ENCODE data around the gene ZFP14. TPM values are rescaled to one million over a fixed set of nuclear protein-coding genes. Genes with fewer than 3 reads are reported as not detected.
A peak's percentile ranks its signal among the peaks of the same experiment; 100 is the strongest.
"Not testable (repeated sequence)": the region's sequence is repeated elsewhere in the genome, so short reads cannot be mapped to it uniquely, and the experiment has no call there.

ZFP14 gene
- total RNA-seq, 1 donor from 2014 or later = 14.3 TPM

DNA sequence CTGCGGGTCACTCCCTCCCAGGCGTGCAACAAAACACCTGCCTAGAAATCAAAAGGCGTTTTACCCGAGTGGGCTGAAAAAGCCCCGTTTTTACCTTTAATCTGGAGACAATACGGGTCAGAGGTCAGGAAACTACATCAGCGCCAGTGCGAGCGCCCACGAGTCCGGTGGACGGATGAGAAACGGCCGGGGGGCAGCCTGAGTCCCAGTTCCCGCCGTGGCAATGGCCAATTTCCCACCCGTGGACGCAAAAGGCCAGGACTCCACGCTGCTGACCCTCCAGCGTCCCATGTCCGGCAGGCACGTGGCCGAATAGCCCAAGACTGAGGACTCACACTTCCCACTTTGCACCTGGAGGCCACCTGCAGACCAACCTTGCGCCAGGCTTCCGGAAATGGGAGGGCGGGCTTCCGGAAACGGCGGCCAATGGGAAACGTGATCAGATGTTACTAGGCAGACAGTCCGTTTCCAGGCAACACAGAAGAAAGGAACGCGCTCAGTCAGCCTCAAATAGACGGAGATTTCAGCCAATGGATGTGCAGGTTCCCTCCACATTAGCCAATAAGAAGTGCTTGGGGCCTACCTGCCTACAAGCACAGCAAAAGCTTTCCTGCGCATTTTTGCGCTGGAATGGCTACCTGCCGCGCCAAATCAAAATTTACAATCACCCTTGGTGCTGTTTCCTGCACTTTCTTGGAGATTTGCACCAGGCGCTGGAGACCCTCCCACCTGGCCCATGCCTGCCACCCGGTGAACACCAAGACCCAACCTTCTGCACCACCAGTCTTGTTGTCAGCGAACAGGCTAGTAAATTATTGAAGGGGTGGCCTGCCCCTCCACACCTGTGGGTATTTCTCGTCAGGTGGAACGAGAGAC is 47.4 kb downstream of the ZFP14 start:
- DNase-seq = peak; percentile 89
- peaks cover 4% of the 10 kb centered on the region for H3K9me3 Mint-ChIP-seq (ENCODE audit: unreplicated experiment)
- peak overlapping the region; percentile 94 for H3K4me3 Mint-ChIP-seq (ENCODE audit: unreplicated experiment)
- H3K27me3 Mint-ChIP-seq (ENCODE audit: unreplicated experiment) = peaks cover 13% of the 10 kb centered on the region
- no peaks in the 10 kb centered on the region for H3K4me1 Mint-ChIP-seq (ENCODE audit: low read depth, unreplicated experiment)
- H3K36me3 Mint-ChIP-seq (ENCODE audit: unreplicated experiment) = peaks cover 16% of the 10 kb centered on the region
- TF ChIP-seq, protein P1, sequence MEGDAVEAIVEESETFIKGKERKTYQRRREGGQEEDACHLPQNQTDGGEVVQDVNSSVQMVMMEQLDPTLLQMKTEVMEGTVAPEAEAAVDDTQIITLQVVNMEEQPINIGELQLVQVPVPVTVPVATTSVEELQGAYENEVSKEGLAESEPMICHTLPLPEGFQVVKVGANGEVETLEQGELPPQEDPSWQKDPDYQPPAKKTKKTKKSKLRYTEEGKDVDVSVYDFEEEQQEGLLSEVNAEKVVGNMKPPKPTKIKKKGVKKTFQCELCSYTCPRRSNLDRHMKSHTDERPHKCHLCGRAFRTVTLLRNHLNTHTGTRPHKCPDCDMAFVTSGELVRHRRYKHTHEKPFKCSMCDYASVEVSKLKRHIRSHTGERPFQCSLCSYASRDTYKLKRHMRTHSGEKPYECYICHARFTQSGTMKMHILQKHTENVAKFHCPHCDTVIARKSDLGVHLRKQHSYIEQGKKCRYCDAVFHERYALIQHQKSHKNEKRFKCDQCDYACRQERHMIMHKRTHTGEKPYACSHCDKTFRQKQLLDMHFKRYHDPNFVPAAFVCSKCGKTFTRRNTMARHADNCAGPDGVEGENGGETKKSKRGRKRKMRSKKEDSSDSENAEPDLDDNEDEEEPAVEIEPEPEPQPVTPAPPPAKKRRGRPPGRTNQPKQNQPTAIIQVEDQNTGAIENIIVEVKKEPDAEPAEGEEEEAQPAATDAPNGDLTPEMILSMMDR (IDR thresholded peaks at IDR 0.05; ENCODE audit: partially characterized antibody, unreplicated experiment) = no peak
- H3K27ac Mint-ChIP-seq (ENCODE audit: unreplicated experiment) = peak overlapping the region; percentile 87

DNA sequence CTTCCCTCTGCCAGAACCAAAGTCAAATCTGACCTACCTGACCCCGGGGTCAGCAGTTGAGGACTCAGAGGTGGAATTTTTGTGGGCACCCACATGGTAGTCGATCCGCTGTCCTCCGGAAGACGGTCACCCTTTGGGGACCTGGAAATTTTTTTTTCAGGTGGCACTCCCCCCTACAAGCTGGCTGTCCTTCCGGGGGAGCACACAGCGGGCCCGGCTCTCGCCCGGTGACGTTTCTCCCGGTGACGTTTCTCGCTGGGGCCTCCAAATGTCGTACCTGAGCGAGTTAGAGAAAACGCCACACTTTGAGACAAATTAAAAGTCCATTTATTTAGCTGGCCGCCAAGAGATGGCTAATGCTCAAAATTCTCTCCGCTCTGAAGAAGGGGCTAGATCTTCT is 48.8 kb downstream of the ZFP14 start:
- no peaks in the 10 kb centered on the region for H3K4me1 Mint-ChIP-seq (ENCODE audit: low read depth, unreplicated experiment)
- H3K27me3 Mint-ChIP-seq (ENCODE audit: unreplicated experiment) = peaks cover 13% of the 10 kb centered on the region
- DNase-seq = no peak
- peak overlapping the region; percentile 87 for H3K27ac Mint-ChIP-seq (ENCODE audit: unreplicated experiment)
- H3K4me3 Mint-ChIP-seq (ENCODE audit: unreplicated experiment) = peak overlapping the region; percentile 94
- peaks cover 13% of the 10 kb centered on the region for H3K36me3 Mint-ChIP-seq (ENCODE audit: unreplicated experiment)
- peaks cover 4% of the 10 kb centered on the region for H3K9me3 Mint-ChIP-seq (ENCODE audit: unreplicated experiment)
- TF ChIP-seq, protein P1 (IDR thresholded peaks at IDR 0.05; ENCODE audit: partially characterized antibody, unreplicated experiment) = no peak

DNA sequence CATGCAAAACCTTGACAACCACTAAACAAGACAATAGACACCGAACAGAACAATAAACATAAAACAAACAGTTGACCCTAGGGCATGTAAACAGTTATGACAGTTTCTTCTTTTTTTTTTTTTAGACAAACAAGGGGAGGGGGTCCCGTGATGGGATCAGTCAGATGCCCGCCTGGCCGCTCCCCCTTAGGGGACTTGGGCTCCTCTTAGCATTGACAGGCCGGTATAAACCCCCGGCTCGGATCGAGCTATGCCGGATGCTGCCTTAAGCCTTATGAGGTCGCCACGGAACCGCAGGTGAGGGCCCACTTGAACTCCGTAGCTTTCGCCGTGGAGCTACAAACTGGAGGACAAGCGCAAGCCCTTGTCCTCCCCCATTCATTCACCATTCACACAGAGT is 49.5 kb downstream of the ZFP14 start:
- Mint-ChIP-seq H3K36me3 (ENCODE audit: unreplicated experiment) (peaks cover 13% of the 10 kb centered on the region), H3K27me3 (ENCODE audit: unreplicated experiment) (peaks cover 13% of the 10 kb centered on the region), H3K4me3 (ENCODE audit: unreplicated experiment) (peak overlapping the region; percentile 50)
- not testable (repeated sequence) for H3K4me1 Mint-ChIP-seq (ENCODE audit: low read depth, unreplicated experiment); H3K27ac Mint-ChIP-seq (ENCODE audit: unreplicated experiment); H3K9me3 Mint-ChIP-seq (ENCODE audit: unreplicated experiment); DNase-seq

DNA sequence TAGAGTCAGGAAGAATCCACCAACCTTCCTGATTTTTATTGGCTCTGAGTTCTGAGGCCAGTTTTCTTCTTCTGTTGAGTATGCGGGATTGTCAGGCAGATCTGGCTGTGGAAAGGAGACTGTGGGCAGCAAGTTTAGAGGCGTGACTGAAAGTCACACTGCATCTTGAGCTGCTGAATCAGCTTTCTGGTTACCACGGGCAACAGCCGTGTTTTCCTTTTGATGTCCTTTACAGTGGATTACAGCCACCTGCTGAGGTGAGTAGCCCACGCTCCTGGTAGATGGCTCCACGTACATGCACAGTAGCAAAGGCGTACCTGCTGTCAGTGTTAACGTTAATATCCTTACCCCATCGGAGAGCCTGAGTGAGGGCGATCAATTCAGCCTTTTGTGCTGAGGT is 52.4 kb downstream of the ZFP14 start:
- not testable (repeated sequence) for H3K27me3 Mint-ChIP-seq (ENCODE audit: unreplicated experiment); H3K9me3 Mint-ChIP-seq (ENCODE audit: unreplicated experiment); H3K4me1 Mint-ChIP-seq (ENCODE audit: low read depth, unreplicated experiment); H3K4me3 Mint-ChIP-seq (ENCODE audit: unreplicated experiment); DNase-seq; H3K27ac Mint-ChIP-seq (ENCODE audit: unreplicated experiment)
- H3K36me3 Mint-ChIP-seq (ENCODE audit: unreplicated experiment) = peaks cover 13% of the 10 kb centered on the region

DNA sequence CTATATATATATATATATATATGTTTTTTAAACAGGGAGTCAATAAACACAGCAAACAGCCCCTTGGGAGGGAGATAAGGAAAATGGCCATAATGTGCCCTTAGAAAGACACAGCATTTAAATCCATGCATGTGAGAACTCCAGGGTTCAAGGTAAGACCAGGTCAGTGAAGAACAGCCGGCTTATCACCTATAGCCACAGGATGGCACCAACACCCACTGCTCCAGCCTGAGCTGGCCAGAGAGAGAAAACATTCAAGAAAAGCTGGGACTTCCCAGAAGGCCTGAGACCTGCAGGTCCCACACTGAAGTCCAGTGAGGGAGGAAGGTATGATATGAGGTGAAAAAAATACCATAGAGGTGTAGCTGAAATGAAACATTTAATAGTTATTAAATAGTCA is 63.8 kb downstream of the ZFP14 start:
- not testable (repeated sequence) for H3K9me3 Mint-ChIP-seq (ENCODE audit: unreplicated experiment); H3K27ac Mint-ChIP-seq (ENCODE audit: unreplicated experiment); DNase-seq; H3K27me3 Mint-ChIP-seq (ENCODE audit: unreplicated experiment); H3K4me1 Mint-ChIP-seq (ENCODE audit: low read depth, unreplicated experiment); H3K4me3 Mint-ChIP-seq (ENCODE audit: unreplicated experiment); H3K36me3 Mint-ChIP-seq (ENCODE audit: unreplicated experiment)

DNA sequence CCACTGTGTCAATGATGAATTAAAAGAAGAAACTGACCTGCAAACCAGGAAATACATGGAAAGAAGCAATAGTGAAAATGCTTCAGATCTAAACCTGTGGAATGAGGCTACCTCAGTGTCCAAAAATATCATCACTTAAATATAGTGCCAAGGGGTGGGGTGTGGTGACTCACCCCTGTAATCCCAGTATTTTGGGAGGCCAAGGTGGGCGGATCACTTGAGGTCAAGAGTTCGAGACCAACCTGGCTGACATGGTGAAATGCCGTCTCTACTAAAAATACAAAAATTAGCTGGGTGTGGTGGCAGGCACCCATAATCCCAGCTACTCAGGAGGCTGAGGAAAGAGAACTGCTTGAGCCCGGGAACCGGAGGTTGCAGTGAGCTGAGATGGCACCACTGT is 64.9 kb downstream of the ZFP14 start:
- DNase-seq; H3K27ac Mint-ChIP-seq (ENCODE audit: unreplicated experiment); H3K27me3 Mint-ChIP-seq (ENCODE audit: unreplicated experiment); H3K4me3 Mint-ChIP-seq (ENCODE audit: unreplicated experiment); H3K4me1 Mint-ChIP-seq (ENCODE audit: low read depth, unreplicated experiment); H3K36me3 Mint-ChIP-seq (ENCODE audit: unreplicated experiment); H3K9me3 Mint-ChIP-seq (ENCODE audit: unreplicated experiment): not testable (repeated sequence)

DNA sequence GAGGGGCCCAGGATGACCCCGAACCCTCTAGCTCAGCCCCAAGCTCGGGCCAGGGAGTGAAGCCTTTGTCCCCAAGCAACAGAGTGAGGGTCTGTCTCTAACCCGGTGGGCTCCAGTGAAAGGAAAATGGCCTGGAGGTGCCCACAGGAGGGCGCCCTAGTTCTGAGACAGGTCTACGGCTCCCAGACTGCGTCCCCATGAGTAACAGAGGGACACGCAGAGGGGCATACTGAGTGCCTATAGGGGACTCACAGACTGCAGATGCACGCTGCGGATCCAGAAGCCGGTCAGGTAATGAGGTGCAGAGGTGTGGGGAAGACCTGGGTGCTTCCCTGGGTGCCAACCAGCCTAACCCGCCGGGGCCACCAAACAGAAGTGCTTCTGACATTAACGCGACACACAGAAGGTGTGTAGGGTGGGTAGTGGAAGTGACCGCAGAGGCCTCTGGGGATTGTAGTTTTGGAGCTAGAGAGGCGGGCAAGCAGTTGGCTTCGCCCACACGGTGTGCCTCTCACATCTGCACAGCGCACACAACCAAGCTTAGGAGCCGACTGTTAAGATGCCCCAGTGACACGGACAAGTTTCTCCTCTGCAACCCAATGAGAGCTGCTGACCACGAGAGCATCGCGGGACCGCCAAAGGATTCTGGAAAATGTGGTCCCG is 67.8 kb downstream of the ZFP14 start:
- not testable (repeated sequence) for DNase-seq; H3K36me3 Mint-ChIP-seq (ENCODE audit: unreplicated experiment); H3K4me3 Mint-ChIP-seq (ENCODE audit: unreplicated experiment); H3K9me3 Mint-ChIP-seq (ENCODE audit: unreplicated experiment); H3K27ac Mint-ChIP-seq (ENCODE audit: unreplicated experiment); H3K4me1 Mint-ChIP-seq (ENCODE audit: low read depth, unreplicated experiment); H3K27me3 Mint-ChIP-seq (ENCODE audit: unreplicated experiment)

DNA sequence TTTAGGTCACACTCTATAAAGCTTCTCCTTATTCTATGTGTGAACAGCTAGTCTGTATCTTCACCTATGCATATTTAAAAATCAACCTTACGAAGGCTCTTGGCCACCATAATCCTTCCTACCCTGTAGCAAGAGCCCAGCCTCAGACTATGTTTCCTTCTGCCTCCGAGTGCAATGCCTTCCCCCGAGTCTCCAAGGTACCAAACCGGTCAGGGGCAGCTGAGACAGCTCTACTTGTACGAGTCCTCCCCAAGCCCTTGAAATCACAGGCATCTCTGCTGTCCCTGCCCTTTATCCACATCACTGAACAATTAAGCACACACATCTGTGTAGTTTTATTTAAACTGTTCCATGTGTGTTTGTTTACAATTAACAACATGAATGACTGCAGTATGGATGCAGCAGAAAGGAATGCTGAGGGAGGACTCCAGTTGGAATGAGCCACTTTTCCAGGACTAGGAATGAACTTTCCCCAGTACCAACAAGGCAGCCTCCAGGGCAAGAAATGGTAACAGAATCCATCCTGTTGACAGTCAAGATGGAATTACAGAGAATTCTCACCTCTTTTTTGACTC is 68.5 kb downstream of the ZFP14 start:
- not testable (repeated sequence) for H3K4me1 Mint-ChIP-seq (ENCODE audit: low read depth, unreplicated experiment); H3K36me3 Mint-ChIP-seq (ENCODE audit: unreplicated experiment); H3K27ac Mint-ChIP-seq (ENCODE audit: unreplicated experiment); DNase-seq; H3K9me3 Mint-ChIP-seq (ENCODE audit: unreplicated experiment); H3K4me3 Mint-ChIP-seq (ENCODE audit: unreplicated experiment); H3K27me3 Mint-ChIP-seq (ENCODE audit: unreplicated experiment)

DNA sequence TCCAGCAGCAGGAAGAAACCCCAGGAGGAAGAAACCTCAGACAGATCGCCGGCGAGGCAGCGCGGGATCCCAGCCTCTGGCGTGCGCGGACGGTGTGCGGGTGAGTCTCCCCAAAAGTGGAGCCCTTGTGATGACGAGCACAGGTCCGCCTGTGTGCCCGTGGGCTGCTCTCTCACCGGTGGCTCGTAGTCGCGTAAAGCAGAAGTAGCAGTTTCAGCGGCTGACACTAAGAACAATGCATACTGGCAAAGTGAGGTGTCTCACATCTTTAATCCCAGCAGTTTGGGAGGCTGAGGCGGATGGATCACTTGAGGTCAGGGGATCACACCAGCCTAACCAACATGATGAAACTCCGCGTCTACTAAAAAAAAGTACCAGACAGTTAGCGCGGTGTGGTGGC is 69.2 kb downstream of the ZFP14 start:
- not testable (repeated sequence) for DNase-seq; H3K4me3 Mint-ChIP-seq (ENCODE audit: unreplicated experiment); H3K27ac Mint-ChIP-seq (ENCODE audit: unreplicated experiment)

DNA sequence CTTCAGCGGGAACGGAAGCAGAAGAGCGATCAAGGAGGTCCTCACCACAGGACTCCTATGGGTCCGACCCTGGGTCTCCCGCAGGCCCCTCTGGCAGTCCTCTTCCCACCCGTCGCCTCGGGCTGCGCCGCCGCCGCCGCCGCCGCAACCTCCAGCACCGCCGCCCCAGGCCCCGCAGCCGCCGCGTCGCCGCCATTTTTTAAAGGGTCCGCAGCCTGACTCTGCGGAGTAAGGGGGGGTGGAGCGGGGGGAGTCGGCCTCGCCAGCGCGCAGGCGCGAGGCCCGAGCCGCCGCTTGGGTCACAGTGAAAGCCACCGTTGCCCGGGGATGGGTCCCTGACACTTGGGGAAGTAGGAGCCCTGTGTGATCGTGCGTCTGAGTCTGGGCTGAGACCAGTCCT is 69.7 kb downstream of the ZFP14 start:
- not testable (repeated sequence) for H3K36me3 Mint-ChIP-seq (ENCODE audit: unreplicated experiment); H3K27me3 Mint-ChIP-seq (ENCODE audit: unreplicated experiment); DNase-seq; H3K4me3 Mint-ChIP-seq (ENCODE audit: unreplicated experiment); H3K9me3 Mint-ChIP-seq (ENCODE audit: unreplicated experiment); H3K27ac Mint-ChIP-seq (ENCODE audit: unreplicated experiment); H3K4me1 Mint-ChIP-seq (ENCODE audit: low read depth, unreplicated experiment)

More for the DNA sequence above, 69.2 kb downstream of the ZFP14 start:
- not testable (repeated sequence) for H3K36me3 Mint-ChIP-seq (ENCODE audit: unreplicated experiment); H3K27me3 Mint-ChIP-seq (ENCODE audit: unreplicated experiment); H3K4me1 Mint-ChIP-seq (ENCODE audit: low read depth, unreplicated experiment); H3K9me3 Mint-ChIP-seq (ENCODE audit: unreplicated experiment)
